ENCODE data around the gene MYO1E. TPM values are rescaled to one million over a fixed set of nuclear protein-coding genes. Genes with fewer than 3 reads are reported as not detected.
A peak's percentile ranks its signal among the peaks of the same experiment; 100 is the strongest.

The MYO1E gene
- total and polyA plus RNA-seq, 4 donors, result 28.7 to 46.1 (median 38.7) TPM

DNA sequence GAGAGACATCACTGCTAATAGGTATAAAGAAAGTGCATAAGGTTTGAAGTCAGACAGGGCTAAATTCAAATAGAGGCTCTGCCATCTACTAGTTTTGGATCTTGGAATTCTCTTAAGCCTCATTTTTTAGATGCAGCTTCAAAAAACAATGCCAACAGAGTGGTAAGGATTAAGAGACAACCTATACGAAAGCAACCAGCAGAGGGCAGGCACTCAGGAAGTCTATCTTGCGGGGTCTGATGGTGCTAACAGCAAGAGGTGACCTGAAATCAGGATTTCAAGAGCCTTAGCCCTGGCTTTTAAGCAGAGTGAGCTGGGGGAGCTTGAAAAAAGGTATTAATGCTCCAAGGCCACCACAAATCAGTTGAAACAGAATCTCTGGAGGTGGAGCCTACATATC is 125.3 kb downstream of the MYO1E start:
- Histone ChIP-seq H3K27me3 (ENCODE audit: control insufficient read depth, insufficient read depth, low read length) (no peaks in the 10 kb centered on the region), H3K4me3 (ENCODE audit: low read depth, low read length) (no peak overlapping the region), H3K27ac (ENCODE audit: low read depth, low read length) (no peak overlapping the region), H3K36me3 (ENCODE audit: control insufficient read depth, insufficient read depth, low read length) (no peaks in the 10 kb centered on the region), H3K9me3 (ENCODE audit: control insufficient read depth, insufficient read depth, low read length) (no peaks in the 10 kb centered on the region), H3K4me1 (ENCODE audit: control insufficient read depth, insufficient read depth, low read length) (no peaks in the 10 kb centered on the region)
- DNase-seq (ENCODE audit: low read depth in 4 of 6, low spot score in 6 of 6), result peak in 5 of 6 donors; percentile 26 to 87 (median 49)
- WGBS (ENCODE audit: insufficient coverage), result 33% methylated on average over 1 of the region's 2 CpGs

DNA sequence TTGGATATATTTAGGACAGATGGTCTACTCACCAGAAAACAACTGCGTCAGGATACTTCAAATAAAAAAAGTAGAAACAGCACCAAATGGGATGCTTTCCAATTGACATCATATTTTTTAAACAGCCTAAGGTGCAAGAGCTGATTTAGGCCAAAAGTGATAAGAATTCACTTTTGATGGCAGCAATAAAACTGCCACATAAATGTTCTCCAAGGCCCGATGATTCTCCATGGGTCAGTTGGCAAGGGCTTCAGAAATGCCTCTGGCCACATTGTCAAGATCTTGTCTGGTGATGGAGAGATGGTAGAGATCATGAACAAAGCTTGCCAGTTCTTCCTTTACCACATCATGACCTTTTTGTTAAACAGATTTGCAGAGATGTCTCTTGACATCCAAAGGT is 127.1 kb downstream of the MYO1E start:
- no peaks in the 10 kb centered on the region for H3K27me3 ChIP-seq (ENCODE audit: control insufficient read depth, insufficient read depth, low read length)

DNA sequence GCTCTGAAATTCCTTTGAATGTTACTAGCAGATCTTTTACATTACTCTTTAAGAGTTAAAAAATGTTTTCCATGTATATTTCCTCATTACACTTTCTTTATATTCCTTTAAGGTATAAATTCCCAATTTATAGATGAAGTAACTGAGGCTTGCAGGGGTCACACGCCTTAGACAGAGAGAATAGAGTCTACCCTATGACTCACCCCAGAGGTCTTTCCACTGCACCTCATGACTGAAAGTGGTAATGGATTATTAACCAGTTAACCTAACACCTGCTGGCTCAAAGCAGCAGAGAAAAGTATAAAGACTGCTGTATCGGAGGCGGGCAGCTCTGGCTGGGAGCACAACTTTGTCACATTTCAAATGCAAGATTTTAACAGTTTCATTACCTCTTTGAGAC is 128.3 kb downstream of the MYO1E start:
- no peak for DNase-seq (ENCODE audit: low read depth in 4 of 6, low spot score in 6 of 6)
- Histone ChIP-seq H3K9me3 (ENCODE audit: control insufficient read depth, insufficient read depth, low read length) (no peaks in the 10 kb centered on the region), H3K27ac (ENCODE audit: low read depth, low read length) (no peak overlapping the region), H3K36me3 (ENCODE audit: control insufficient read depth, insufficient read depth, low read length) (no peaks in the 10 kb centered on the region), H3K27me3 (ENCODE audit: control insufficient read depth, insufficient read depth, low read length) (no peaks in the 10 kb centered on the region), H3K4me1 (ENCODE audit: control insufficient read depth, insufficient read depth, low read length) (no peaks in the 10 kb centered on the region), H3K4me3 (ENCODE audit: low read depth, low read length) (no peak overlapping the region)
- WGBS (ENCODE audit: insufficient coverage), result no CpG with 5 or more reads among the region's 3 CpGs

More for the DNA sequence above, 127.1 kb downstream of the MYO1E start:
- Histone ChIP-seq H3K27ac (ENCODE audit: low read depth, low read length) (no peak overlapping the region), H3K36me3 (ENCODE audit: control insufficient read depth, insufficient read depth, low read length) (no peaks in the 10 kb centered on the region), H3K4me3 (ENCODE audit: low read depth, low read length) (no peak overlapping the region), H3K4me1 (ENCODE audit: control insufficient read depth, insufficient read depth, low read length) (no peaks in the 10 kb centered on the region), H3K9me3 (ENCODE audit: control insufficient read depth, insufficient read depth, low read length) (no peaks in the 10 kb centered on the region)
- no peak for DNase-seq (ENCODE audit: low read depth in 4 of 6, low spot score in 6 of 6)
- no CpG with 5 or more reads among the region's 2 CpGs for WGBS (ENCODE audit: insufficient coverage)

DNA sequence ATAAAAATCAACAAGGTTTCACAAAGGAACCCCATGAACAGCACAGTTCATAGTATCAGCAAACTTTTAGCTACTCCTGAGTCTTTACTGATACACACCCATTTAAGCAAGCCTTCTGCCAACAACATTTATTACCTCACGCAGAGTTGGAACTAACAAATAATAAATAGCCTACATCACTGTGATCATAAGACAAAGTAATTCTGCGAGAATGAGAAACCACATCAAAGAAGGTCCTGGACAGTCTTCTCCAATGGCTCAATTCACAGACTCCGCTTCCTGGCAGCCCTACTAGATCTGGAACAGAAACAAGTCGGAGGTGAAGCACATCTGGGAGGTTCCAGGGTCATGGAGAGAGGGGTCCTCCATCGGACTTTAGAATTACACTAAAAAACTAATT is 129.0 kb downstream of the MYO1E start:
- no peak for DNase-seq (ENCODE audit: low read depth in 4 of 6, low spot score in 6 of 6)
- no peak overlapping the region for H3K27ac ChIP-seq (ENCODE audit: low read depth, low read length)
- no peaks in the 10 kb centered on the region for H3K27me3 ChIP-seq (ENCODE audit: control insufficient read depth, insufficient read depth, low read length)
- H3K36me3 ChIP-seq (ENCODE audit: control insufficient read depth, insufficient read depth, low read length), result no peaks in the 10 kb centered on the region
- no CpG with 5 or more reads among the region's 5 CpGs for WGBS (ENCODE audit: insufficient coverage)
- no peaks in the 10 kb centered on the region for H3K4me1 ChIP-seq (ENCODE audit: control insufficient read depth, insufficient read depth, low read length)
- H3K4me3 ChIP-seq (ENCODE audit: low read depth, low read length), result no peak overlapping the region
- H3K9me3 ChIP-seq (ENCODE audit: control insufficient read depth, insufficient read depth, low read length), result no peaks in the 10 kb centered on the region

DNA sequence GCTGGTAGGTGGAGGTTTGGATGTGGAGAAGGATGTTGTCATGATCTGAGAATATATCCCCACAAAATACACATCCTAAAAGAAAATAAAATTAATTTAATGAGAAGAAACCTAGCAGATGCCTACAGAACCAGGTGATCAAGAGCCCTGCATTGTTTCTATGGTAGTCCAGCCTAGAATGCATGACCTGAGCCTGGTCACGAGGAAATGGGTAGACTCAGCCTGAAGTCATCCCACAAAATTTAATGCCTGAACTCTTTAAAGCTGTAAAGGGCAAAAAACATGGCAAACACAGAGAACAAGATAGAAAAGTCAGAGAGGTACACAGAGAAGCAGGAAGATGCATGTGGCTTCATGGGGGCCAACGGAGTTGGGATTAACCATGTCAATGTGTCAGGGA is 130.0 kb downstream of the MYO1E start:
- WGBS (ENCODE audit: insufficient coverage), result 100% methylated on average over 1 of the region's 2 CpGs
- Histone ChIP-seq H3K36me3 (ENCODE audit: control insufficient read depth, insufficient read depth, low read length) (no peaks in the 10 kb centered on the region), H3K9me3 (ENCODE audit: control insufficient read depth, insufficient read depth, low read length) (no peaks in the 10 kb centered on the region), H3K27ac (ENCODE audit: low read depth, low read length) (no peak overlapping the region), H3K4me1 (ENCODE audit: control insufficient read depth, insufficient read depth, low read length) (no peaks in the 10 kb centered on the region), H3K4me3 (ENCODE audit: low read depth, low read length) (no peak overlapping the region), H3K27me3 (ENCODE audit: control insufficient read depth, insufficient read depth, low read length) (no peaks in the 10 kb centered on the region)
- no peak for DNase-seq (ENCODE audit: low read depth in 4 of 6, low spot score in 6 of 6)

DNA sequence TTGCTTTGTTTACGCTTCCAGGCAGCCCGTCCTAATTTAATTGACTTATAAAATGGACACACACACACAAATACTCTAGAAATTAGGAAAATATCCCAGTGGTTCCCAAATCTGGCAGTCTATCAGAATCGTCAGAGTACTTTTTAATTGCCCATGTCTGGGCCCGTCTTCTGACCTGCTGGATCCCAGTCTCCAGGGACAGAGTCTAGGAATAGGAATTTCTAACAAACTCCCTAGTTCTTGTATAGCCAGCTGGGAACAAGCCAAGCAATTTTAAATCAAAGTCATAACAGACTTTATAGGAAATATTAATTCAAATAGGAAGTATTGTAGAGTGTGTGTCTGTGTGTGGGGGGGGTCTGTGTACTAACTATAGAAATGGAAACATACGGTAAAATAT is 132.6 kb downstream of the MYO1E start:
- no peaks in the 10 kb centered on the region for H3K9me3 ChIP-seq (ENCODE audit: control insufficient read depth, insufficient read depth, low read length)
- no peaks in the 10 kb centered on the region for H3K4me1 ChIP-seq (ENCODE audit: control insufficient read depth, insufficient read depth, low read length)
- 83% methylated on average over 1 of the region's 5 CpGs for WGBS (ENCODE audit: insufficient coverage)
- H3K27me3 ChIP-seq (ENCODE audit: control insufficient read depth, insufficient read depth, low read length), result no peaks in the 10 kb centered on the region
- no peak overlapping the region for H3K27ac ChIP-seq (ENCODE audit: low read depth, low read length)
- H3K36me3 ChIP-seq (ENCODE audit: control insufficient read depth, insufficient read depth, low read length), result no peaks in the 10 kb centered on the region
- no peak overlapping the region for H3K4me3 ChIP-seq (ENCODE audit: low read depth, low read length)
- no peak for DNase-seq (ENCODE audit: low read depth in 4 of 6, low spot score in 6 of 6)

DNA sequence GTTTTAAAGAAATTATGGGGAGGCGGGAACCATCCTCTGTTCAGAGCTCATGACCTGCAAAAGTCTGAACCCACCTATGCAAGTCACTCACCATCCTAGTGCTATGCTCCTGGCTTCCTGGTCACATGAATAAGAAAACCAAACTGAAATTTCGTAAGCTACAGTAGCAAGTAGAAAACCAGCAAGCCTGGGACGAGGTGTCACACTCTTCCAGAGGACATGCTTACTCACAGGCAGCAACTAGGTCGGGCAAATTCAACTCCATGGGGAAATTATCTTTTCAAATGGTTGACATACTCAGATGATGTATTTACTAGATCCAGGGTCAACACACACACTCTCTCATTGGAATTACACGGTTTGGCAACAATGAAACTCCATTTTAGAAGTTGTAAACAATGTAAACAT is 134.7 kb downstream of the MYO1E start:
- H3K9me3 ChIP-seq (ENCODE audit: control insufficient read depth, insufficient read depth, low read length), result no peaks in the 10 kb centered on the region
- 92% methylated on average over 3 of the region's 5 CpGs for WGBS (ENCODE audit: insufficient coverage)
- no peaks in the 10 kb centered on the region for H3K36me3 ChIP-seq (ENCODE audit: control insufficient read depth, insufficient read depth, low read length)
- H3K27ac ChIP-seq (ENCODE audit: low read depth, low read length), result no peak overlapping the region
- no peaks in the 10 kb centered on the region for H3K27me3 ChIP-seq (ENCODE audit: control insufficient read depth, insufficient read depth, low read length)
- no peak for DNase-seq (ENCODE audit: low read depth in 4 of 6, low spot score in 6 of 6)
- no peak overlapping the region for H3K4me3 ChIP-seq (ENCODE audit: low read depth, low read length)
- H3K4me1 ChIP-seq (ENCODE audit: control insufficient read depth, insufficient read depth, low read length), result no peaks in the 10 kb centered on the region

DNA sequence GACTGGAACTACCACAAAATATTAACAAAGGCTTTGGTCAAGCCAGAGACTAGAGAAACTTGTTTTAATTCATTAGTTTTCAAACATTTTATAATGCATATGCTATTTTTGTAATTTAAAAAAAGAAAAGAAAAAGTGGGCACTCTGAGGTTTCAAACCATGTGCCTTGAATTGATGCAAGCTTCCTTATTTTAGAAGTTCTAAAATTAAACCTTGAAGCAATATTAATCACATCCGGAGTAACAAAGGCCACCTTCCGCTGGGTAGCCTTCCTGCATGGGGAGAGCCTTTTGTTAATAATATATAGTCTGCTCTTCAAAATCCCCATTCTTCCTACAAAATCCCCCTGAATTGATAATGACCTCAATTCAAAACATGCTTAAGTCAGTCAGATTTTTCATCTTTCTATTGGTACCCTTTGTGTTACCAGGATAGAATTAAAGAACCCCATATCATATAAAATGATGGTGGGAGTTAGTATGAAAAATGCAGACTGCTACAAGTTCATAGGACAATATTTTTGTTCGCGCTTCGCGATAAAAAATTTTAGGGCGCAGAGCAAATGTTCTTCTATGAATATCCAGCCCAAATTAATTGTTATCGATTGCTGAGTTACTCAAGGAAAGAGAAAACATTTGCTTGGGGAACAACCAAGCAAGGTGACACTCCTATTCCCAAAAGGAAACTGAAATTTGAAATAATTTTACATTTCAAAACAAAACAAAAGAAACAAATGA is 135.4 kb downstream of the MYO1E start:
- Histone ChIP-seq H3K27me3 (ENCODE audit: control insufficient read depth, insufficient read depth, low read length) (no peaks in the 10 kb centered on the region), H3K4me1 (ENCODE audit: control insufficient read depth, insufficient read depth, low read length) (no peaks in the 10 kb centered on the region), H3K9me3 (ENCODE audit: control insufficient read depth, insufficient read depth, low read length) (no peaks in the 10 kb centered on the region), H3K4me3 (ENCODE audit: low read depth, low read length) (no peak overlapping the region), H3K36me3 (ENCODE audit: control insufficient read depth, insufficient read depth, low read length) (no peaks in the 10 kb centered on the region), H3K27ac (ENCODE audit: low read depth, low read length) (no peak overlapping the region)
- no CpG with 5 or more reads among the region's 8 CpGs for WGBS (ENCODE audit: insufficient coverage)
- DNase-seq (ENCODE audit: low read depth in 4 of 6, low spot score in 6 of 6), result no peak

DNA sequence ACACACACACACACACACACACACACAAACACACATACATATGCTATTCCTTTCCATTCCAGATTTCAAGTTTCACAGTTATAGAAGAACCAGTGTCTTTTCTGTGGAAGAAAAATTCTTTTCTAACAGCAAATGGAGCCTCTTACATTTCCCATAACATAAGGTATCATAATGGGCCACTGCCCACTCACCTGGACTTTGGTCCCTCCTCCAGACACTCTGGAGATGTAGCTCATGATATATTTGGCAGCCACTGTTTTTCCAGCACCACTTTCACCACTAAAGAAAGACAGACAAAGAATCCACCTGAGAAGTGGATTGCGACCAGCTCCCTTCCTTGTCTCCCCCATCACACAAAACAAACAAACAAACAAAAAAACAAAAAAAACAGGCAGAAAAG is 136.3 kb downstream of the MYO1E start:
- WGBS (ENCODE audit: insufficient coverage), result no CpG with 5 or more reads among the region's 1 CpG
- H3K9me3 ChIP-seq (ENCODE audit: control insufficient read depth, insufficient read depth, low read length), result no peaks in the 10 kb centered on the region
- H3K36me3 ChIP-seq (ENCODE audit: control insufficient read depth, insufficient read depth, low read length), result no peaks in the 10 kb centered on the region
- no peak overlapping the region for H3K4me3 ChIP-seq (ENCODE audit: low read depth, low read length)
- no peak overlapping the region for H3K27ac ChIP-seq (ENCODE audit: low read depth, low read length)
- no peak for DNase-seq (ENCODE audit: low read depth in 4 of 6, low spot score in 6 of 6)
- H3K4me1 ChIP-seq (ENCODE audit: control insufficient read depth, insufficient read depth, low read length), result no peaks in the 10 kb centered on the region
- H3K27me3 ChIP-seq (ENCODE audit: control insufficient read depth, insufficient read depth, low read length), result no peaks in the 10 kb centered on the region

DNA sequence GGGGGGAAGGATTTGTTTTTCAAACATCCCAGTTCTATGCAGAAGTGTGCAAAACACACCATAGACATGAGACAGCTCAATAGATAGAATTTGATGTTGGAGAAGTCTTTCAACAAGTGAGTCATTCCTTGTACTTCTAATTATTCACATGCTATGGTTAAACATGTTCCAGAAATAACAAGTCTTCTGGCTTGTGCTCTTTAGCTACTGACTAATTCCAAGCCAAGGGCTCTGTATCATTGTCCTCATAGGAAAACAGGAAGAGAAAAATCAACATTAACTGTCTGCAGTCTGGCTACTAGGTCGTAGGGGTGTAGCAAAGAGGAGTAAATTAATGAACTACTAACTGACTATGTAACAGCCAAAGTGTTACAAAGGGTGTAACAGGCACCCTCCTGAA is 140.2 kb downstream of the MYO1E start:
- peak in 1 of 6 donors; percentile 48 for DNase-seq (ENCODE audit: low read depth in 4 of 6, low spot score in 6 of 6)
- H3K4me3 ChIP-seq (ENCODE audit: low read depth, low read length), result no peak overlapping the region
- peak overlapping the region; percentile 27 for H3K27ac ChIP-seq (ENCODE audit: low read depth, low read length)
- no CpG with 5 or more reads among the region's 1 CpG for WGBS (ENCODE audit: insufficient coverage)
- no peaks in the 10 kb centered on the region for H3K27me3 ChIP-seq (ENCODE audit: control insufficient read depth, insufficient read depth, low read length)
- H3K9me3 ChIP-seq (ENCODE audit: control insufficient read depth, insufficient read depth, low read length), result no peaks in the 10 kb centered on the region
- H3K4me1 ChIP-seq (ENCODE audit: control insufficient read depth, insufficient read depth, low read length), result no peaks in the 10 kb centered on the region
- no peaks in the 10 kb centered on the region for H3K36me3 ChIP-seq (ENCODE audit: control insufficient read depth, insufficient read depth, low read length)
